WTC11 (cell line): ENCODE measurements around the gene ARPC1A. TPM values are rescaled to one million over a fixed set of nuclear protein-coding genes. Genes with fewer than 3 reads are reported as not detected.
"Not testable (repeated sequence)": the region's sequence is repeated elsewhere in the genome, so short reads cannot be mapped to it uniquely, and the experiment has no call there.

Experiments used
- ATAC-seq: fragments of 200-7000 bp; cut with Tn5 transposase; 2 replicates; pipeline ENCODE4 v1.10.0; 2021; ENCODE audit warnings: mild to moderate bottlenecking, moderate library complexity
- CTCF ChIA-PET: fragments of 300-600 bp; sonication (Branson Sonifier 250); formaldehyde crosslinking; loops from one replicate; lab custom pipeline; 2021; ENCODE audit warnings: antibody characterized with exemption; lab: Charles Lee
- POLR2A ChIA-PET: fragments of 350-600 bp; sonication (Branson Sonifier 250); formaldehyde crosslinking; loops from one replicate; lab custom pipeline; 2021; ENCODE audit warnings: antibody characterized with exemption; lab: Charles Lee
- DNase-seq: peaks from one replicate; pipeline ENCODE4 v3.0.0; 2021; ENCODE audit warnings: low spot score
- H3K27ac Mint-ChIP-seq: 2 replicates; pipeline ENCODE4 v1.8.0; 2021; ENCODE audit warnings: mixed read lengths
- H3K27me3 Mint-ChIP-seq: 2 replicates; pipeline ENCODE4 v1.8.0; 2021; ENCODE audit warnings: low read depth, mild to moderate bottlenecking, moderate library complexity, mixed read lengths
- H3K36me3 Mint-ChIP-seq: 2 replicates; pipeline ENCODE4 v1.8.0; 2021; ENCODE audit warnings: mixed read lengths
- H3K4me1 Mint-ChIP-seq: 2 replicates; pipeline ENCODE4 v1.8.0; 2022; ENCODE audit warnings: mixed read lengths
- H3K4me3 Mint-ChIP-seq: 2 replicates; pipeline ENCODE4 v1.8.0; 2021; ENCODE audit warnings: mild to moderate bottlenecking, moderate library complexity, mixed read lengths
- H3K9me3 Mint-ChIP-seq: 2 replicates; pipeline ENCODE4 v1.8.0; 2021; ENCODE audit warnings: mixed read lengths
- EMX1 ChIP-seq: fragments of 250-450 bp; sonication (Bioruptor Pico); IDR thresholded peaks from 2 replicates; pipeline ENCODE4 v1.8.0; 2021; ENCODE audit warnings: mild to moderate bottlenecking
- FOXJ3 ChIP-seq: sonication (generic); formaldehyde crosslinking; IDR thresholded peaks from 2 replicates; pipeline ENCODE4 v1.9.0; 2021; ENCODE audit warnings: missing genetic modification reagents, mild to moderate bottlenecking, borderline replicate concordance
- FOXP1 ChIP-seq: sonication (generic); formaldehyde crosslinking; IDR thresholded peaks from 2 replicates; pipeline ENCODE4 v1.8.0; 2022; ENCODE audit warnings: missing genetic modification reagents, mild to moderate bottlenecking, moderate library complexity, borderline replicate concordance
- OVOL2 ChIP-seq: fragments of 250-450 bp; sonication (Bioruptor Pico); IDR thresholded peaks from 2 replicates; pipeline ENCODE4 v1.9.0; 2021; ENCODE audit warnings: mild to moderate bottlenecking, borderline replicate concordance
- PRRX2 ChIP-seq: fragments of 250-450 bp; sonication (Bioruptor Pico); IDR thresholded peaks from 2 replicates; pipeline ENCODE4 v1.8.0; 2021; ENCODE audit warnings: mild to moderate bottlenecking
- RELA ChIP-seq: sonication (generic); formaldehyde crosslinking; IDR thresholded peaks from 2 replicates; pipeline ENCODE4 v1.8.1; 2022; ENCODE audit warnings: missing genetic modification reagents, mild to moderate bottlenecking, borderline replicate concordance
- SMAD4 ChIP-seq: sonication (generic); formaldehyde crosslinking; IDR thresholded peaks from 2 replicates; pipeline ENCODE4 v1.8.0; 2022; ENCODE audit warnings: mild to moderate bottlenecking, missing genetic modification reagents
- SP1 ChIP-seq: sonication (generic); formaldehyde crosslinking; conservative IDR thresholded peaks from 2 replicates; pipeline ENCODE4 v1.8.1; 2022; ENCODE audit warnings: missing genetic modification reagents
- TCF7 ChIP-seq: sonication (generic); formaldehyde crosslinking; IDR thresholded peaks from 2 replicates; pipeline ENCODE4 v1.8.0; 2022; ENCODE audit warnings: mild to moderate bottlenecking, low read depth, missing genetic modification reagents, moderate library complexity
- ZBTB21 ChIP-seq: sonication (generic); formaldehyde crosslinking; IDR thresholded peaks from 2 replicates; pipeline ENCODE4 v1.8.1; 2023; ENCODE audit warnings: mild to moderate bottlenecking, missing genetic modification reagents, borderline replicate concordance
- ZNF121 ChIP-seq: sonication (generic); formaldehyde crosslinking; IDR thresholded peaks from 2 replicates; pipeline ENCODE4 v1.8.0; 2023; ENCODE audit warnings: missing genetic modification reagents
- ZNF396 ChIP-seq: fragments of 250-450 bp; sonication (Bioruptor Pico); IDR thresholded peaks from 2 replicates; pipeline ENCODE4 v1.8.0; 2021; ENCODE audit warnings: mild to moderate bottlenecking, moderate library complexity, borderline replicate concordance
- ZNF416 ChIP-seq: fragments of 250-450 bp; sonication (Bioruptor Pico); IDR thresholded peaks from 2 replicates; pipeline ENCODE4 v1.9.0; 2021; ENCODE audit warnings: mild to moderate bottlenecking, inconsistent platforms
- ZNF671 ChIP-seq: fragments of 250-450 bp; sonication (Bioruptor Pico); IDR thresholded peaks from 2 replicates; pipeline ENCODE4 v1.8.0; 2021; ENCODE audit warnings: mild to moderate bottlenecking
- ZSCAN18 ChIP-seq: fragments of 250-450 bp; sonication (Bioruptor Pico); IDR thresholded peaks from 2 replicates; pipeline ENCODE4 v2.1.2; 2022; ENCODE audit warnings: mild to moderate bottlenecking, moderate library complexity
- total RNA-seq: library from RNA; stranded (reverse); gene quantifications from 3 replicates; pipeline ENCODE4 v1.2.3, GENCODE V29; 2021
- TF ChIP-seq, protein P1 (sequence below): sonication (generic); formaldehyde crosslinking; IDR thresholded peaks from 2 replicates; pipeline ENCODE4 v1.8.1; 2022; ENCODE audit warnings: low read depth, mild to moderate bottlenecking, moderate library complexity, missing genetic modification reagents, borderline replicate concordance
- TF ChIP-seq, protein P2 (sequence below): sonication (generic); formaldehyde crosslinking; IDR thresholded peaks from 2 replicates; pipeline ENCODE4 v1.8.1; 2022; ENCODE audit warnings: mild to moderate bottlenecking, moderate library complexity, missing genetic modification reagents
- TF ChIP-seq, protein P3 (sequence below): sonication (generic); formaldehyde crosslinking; IDR thresholded peaks from 2 replicates; pipeline ENCODE4 v1.8.0; 2022; ENCODE audit warnings: missing genetic modification reagents
- TF ChIP-seq, protein P4 (sequence below): sonication (generic); formaldehyde crosslinking; IDR thresholded peaks from 2 replicates; pipeline ENCODE4 v1.8.0; 2023; ENCODE audit warnings: missing genetic modification reagents, mild to moderate bottlenecking, borderline replicate concordance

The ARPC1A gene
- total RNA-seq, 1 experiment from 2014 or later: 149 TPM

GRCh38 chr7:99344061-99344647, 18.5 kb downstream of the ARPC1A start:
- CTCF ChIA-PET: no interaction called here
- TF ChIP-seq, protein P1, sequence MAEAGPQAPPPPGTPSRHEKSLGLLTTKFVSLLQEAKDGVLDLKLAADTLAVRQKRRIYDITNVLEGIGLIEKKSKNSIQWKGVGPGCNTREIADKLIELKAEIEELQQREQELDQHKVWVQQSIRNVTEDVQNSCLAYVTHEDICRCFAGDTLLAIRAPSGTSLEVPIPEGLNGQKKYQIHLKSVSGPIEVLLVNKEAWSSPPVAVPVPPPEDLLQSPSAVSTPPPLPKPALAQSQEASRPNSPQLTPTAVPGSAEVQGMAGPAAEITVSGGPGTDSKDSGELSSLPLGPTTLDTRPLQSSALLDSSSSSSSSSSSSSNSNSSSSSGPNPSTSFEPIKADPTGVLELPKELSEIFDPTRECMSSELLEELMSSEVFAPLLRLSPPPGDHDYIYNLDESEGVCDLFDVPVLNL (CRISPR knock-in tag): no peak
- no peak for TF ChIP-seq EMX1
- no peak for TF ChIP-seq SP1
- no peak for TF ChIP-seq FOXJ3
- TF ChIP-seq, protein P2, sequence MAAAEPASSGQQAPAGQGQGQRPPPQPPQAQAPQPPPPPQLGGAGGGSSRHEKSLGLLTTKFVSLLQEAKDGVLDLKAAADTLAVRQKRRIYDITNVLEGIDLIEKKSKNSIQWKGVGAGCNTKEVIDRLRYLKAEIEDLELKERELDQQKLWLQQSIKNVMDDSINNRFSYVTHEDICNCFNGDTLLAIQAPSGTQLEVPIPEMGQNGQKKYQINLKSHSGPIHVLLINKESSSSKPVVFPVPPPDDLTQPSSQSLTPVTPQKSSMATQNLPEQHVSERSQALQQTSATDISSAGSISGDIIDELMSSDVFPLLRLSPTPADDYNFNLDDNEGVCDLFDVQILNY: no peak
- TF ChIP-seq ZBTB21 (CRISPR knock-in tag): no peak
- no peak for TF ChIP-seq OVOL2
- no peak for TF ChIP-seq ZNF671
- TF ChIP-seq PRRX2 (CRISPR knock-in tag): no peak
- TF ChIP-seq TCF7 (CRISPR knock-in tag): no peak
- no peak for TF ChIP-seq RELA
- TF ChIP-seq, protein P3, sequence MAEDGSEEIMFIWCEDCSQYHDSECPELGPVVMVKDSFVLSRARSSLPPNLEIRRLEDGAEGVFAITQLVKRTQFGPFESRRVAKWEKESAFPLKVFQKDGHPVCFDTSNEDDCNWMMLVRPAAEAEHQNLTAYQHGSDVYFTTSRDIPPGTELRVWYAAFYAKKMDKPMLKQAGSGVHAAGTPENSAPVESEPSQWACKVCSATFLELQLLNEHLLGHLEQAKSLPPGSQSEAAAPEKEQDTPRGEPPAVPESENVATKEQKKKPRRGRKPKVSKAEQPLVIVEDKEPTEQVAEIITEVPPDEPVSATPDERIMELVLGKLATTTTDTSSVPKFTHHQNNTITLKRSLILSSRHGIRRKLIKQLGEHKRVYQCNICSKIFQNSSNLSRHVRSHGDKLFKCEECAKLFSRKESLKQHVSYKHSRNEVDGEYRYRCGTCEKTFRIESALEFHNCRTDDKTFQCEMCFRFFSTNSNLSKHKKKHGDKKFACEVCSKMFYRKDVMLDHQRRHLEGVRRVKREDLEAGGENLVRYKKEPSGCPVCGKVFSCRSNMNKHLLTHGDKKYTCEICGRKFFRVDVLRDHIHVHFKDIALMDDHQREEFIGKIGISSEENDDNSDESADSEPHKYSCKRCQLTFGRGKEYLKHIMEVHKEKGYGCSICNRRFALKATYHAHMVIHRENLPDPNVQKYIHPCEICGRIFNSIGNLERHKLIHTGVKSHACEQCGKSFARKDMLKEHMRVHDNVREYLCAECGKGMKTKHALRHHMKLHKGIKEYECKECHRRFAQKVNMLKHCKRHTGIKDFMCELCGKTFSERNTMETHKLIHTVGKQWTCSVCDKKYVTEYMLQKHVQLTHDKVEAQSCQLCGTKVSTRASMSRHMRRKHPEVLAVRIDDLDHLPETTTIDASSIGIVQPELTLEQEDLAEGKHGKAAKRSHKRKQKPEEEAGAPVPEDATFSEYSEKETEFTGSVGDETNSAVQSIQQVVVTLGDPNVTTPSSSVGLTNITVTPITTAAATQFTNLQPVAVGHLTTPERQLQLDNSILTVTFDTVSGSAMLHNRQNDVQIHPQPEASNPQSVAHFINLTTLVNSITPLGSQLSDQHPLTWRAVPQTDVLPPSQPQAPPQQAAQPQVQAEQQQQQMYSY (CRISPR knock-in tag): no peak
- TF ChIP-seq ZNF396 (CRISPR knock-in tag): no peak
- TF ChIP-seq ZNF416 (CRISPR knock-in tag): no peak
- no peak for TF ChIP-seq FOXP1
- TF ChIP-seq ZSCAN18: no peak
- POLR2A ChIA-PET: interaction anchor here (0.6 kb wide), 1 partner anchor 30 kb away, joined by 3 read pairs; no protein-coding TSS in a partner anchor
- Mint-ChIP-seq H3K27me3 (no peaks in the 10 kb centered on the region), H3K36me3 (peaks cover 39% of the 10 kb centered on the region), H3K9me3 (no peaks in the 10 kb centered on the region), H3K27ac (peak overlapping the region; percentile 39; the same call in 1 of the 2 replicates), H3K4me1 (no peaks in the 10 kb centered on the region), H3K4me3 (no peak overlapping the region)
- DNase-seq (no peak), ATAC-seq (no peak)

GRCh38 chr7:99350641-99351040, 24.9 kb downstream of the ARPC1A start:
- POLR2A ChIA-PET, ATAC-seq, H3K27me3 Mint-ChIP-seq, H3K27ac Mint-ChIP-seq, H3K9me3 Mint-ChIP-seq, H3K4me3 Mint-ChIP-seq, H3K4me1 Mint-ChIP-seq, DNase-seq: not testable (repeated sequence)
- H3K36me3 Mint-ChIP-seq: peaks cover 36% of the 10 kb centered on the region
- CTCF ChIA-PET: interaction anchor here (0.9 kb wide), 1 partner anchor 9 kb away, joined by 3 read pairs; no protein-coding TSS in a partner anchor
- TF ChIP-seq ZNF121 (CRISPR knock-in tag): peak; percentile 9; the same call in 1 of the 2 replicates

- CTCF ChIA-PET: interaction anchor here (1.3 kb wide), 1 partner anchor 14 kb away, joined by 3 read pairs; no protein-coding TSS in a partner anchor
- ATAC-seq (no peak), DNase-seq (no peak)
- Mint-ChIP-seq H3K27ac (no peak overlapping the region), H3K9me3 (no peaks in the 10 kb centered on the region), H3K36me3 (peaks cover 39% of the 10 kb centered on the region), H3K4me1 (no peaks in the 10 kb centered on the region), H3K4me3 (no peak overlapping the region), H3K27me3 (no peaks in the 10 kb centered on the region)
- TF ChIP-seq FOXP1 (no peak), SMAD4 (CRISPR knock-in tag) (no peak)
- TF ChIP-seq, protein P4, sequence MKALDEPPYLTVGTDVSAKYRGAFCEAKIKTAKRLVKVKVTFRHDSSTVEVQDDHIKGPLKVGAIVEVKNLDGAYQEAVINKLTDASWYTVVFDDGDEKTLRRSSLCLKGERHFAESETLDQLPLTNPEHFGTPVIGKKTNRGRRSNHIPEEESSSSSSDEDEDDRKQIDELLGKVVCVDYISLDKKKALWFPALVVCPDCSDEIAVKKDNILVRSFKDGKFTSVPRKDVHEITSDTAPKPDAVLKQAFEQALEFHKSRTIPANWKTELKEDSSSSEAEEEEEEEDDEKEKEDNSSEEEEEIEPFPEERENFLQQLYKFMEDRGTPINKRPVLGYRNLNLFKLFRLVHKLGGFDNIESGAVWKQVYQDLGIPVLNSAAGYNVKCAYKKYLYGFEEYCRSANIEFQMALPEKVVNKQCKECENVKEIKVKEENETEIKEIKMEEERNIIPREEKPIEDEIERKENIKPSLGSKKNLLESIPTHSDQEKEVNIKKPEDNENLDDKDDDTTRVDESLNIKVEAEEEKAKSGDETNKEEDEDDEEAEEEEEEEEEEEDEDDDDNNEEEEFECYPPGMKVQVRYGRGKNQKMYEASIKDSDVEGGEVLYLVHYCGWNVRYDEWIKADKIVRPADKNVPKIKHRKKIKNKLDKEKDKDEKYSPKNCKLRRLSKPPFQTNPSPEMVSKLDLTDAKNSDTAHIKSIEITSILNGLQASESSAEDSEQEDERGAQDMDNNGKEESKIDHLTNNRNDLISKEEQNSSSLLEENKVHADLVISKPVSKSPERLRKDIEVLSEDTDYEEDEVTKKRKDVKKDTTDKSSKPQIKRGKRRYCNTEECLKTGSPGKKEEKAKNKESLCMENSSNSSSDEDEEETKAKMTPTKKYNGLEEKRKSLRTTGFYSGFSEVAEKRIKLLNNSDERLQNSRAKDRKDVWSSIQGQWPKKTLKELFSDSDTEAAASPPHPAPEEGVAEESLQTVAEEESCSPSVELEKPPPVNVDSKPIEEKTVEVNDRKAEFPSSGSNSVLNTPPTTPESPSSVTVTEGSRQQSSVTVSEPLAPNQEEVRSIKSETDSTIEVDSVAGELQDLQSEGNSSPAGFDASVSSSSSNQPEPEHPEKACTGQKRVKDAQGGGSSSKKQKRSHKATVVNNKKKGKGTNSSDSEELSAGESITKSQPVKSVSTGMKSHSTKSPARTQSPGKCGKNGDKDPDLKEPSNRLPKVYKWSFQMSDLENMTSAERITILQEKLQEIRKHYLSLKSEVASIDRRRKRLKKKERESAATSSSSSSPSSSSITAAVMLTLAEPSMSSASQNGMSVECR: no peak
- POLR2A ChIA-PET: no interaction called here
These were observed 26.5 kb downstream of the ARPC1A start for GRCh38 chr7:99352247-99352646.
